HL-60/S4 treated with retinoic acid at 250 ng/mL for 4 days and 3 days (cell line): ENCODE data around the gene WIPF1.
"Not testable (repeated sequence)": the region's sequence is repeated elsewhere in the genome, so short reads cannot be mapped to it uniquely, and the experiment has no call there.

Source experiments
- in situ Hi-C: fragments of 300-500 bp; cut with MboI; formaldehyde crosslinking; loops from 2 replicates; pipeline ENCODE4 v1.7.0; 2022; ENCODE audit warnings: low sequenced_read_pairs

Gene WIPF1

DNA sequence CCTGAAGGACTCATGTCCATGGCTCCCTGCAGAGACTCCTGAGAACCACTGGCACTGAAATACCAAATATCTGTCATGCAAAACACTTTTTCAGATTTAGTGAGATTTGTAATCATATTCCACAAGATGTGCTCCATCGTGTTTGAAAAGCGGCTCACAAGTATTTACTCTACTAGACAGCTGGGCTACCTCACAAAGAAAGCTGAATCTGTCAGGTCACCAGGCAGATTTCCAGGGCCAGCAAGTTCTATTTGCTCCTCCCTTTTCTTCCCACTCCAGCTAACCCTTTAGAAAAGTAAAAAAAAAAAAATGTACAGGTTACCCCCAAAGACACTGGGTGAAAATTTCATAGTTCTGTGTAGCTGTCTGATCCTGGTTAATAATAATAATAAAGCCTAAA is 22.9 kb downstream of the WIPF1 start:
- in situ Hi-C loops: no loop called here

DNA sequence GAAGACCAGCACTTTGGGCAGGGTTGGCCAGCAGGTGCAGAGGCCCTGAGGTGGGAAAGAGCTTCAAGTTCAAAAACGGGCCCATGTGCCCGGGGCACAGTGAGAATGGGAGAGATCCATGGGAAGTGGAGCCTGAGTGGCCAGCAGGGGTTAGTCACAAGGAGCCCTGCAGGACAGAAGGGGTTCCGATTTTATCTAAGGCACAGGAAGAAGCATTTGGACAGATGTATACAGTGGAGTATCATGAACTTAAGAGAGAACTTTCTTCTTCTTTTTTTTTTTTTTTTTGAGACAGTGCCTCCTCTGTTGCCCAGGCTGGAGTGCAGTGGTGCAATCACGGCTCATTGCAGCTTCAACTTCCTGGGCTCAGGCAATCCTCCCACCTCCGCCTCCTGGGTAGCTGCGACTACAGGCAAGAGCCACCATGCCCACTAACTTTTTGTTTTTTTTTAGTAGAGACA is 24.0 kb downstream of the WIPF1 start:
- in situ Hi-C loops: no loop called here

GRCh38 chr2:174572556-174572955 is 25.0 kb downstream of the WIPF1 start:
- in situ Hi-C loops: no loop called here

- in situ Hi-C loops: no loop called here
Measured at GRCh38 chr2:174571669-174572323, 25.8 kb downstream of the WIPF1 start.

- in situ Hi-C loops: no loop called here
Measured at GRCh38 chr2:174570318-174570958, 27.2 kb downstream of the WIPF1 start.

- in situ Hi-C loops: no loop called here
Measured at GRCh38 chr2:174569678-174570077, 27.9 kb downstream of the WIPF1 start.

DNA sequence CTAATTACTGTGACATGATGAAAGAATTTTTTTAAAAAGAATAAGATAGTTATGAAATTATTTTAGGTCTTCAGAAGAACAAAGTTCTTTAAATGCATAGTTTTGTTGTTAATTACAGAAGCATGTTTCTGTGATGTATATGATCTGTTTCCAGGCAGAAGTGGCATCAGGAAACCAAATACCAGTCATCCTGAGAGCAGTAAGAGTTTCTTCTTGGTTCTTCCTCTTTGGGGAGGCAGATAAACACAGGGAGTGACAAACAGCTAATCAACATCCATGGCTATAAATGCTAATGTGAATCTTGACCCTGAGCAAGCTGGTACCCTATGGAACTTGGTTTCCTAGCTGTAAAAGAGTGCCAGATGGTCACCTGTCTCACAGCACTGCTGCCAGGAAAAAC is 29.2 kb downstream of the WIPF1 start:
- in situ Hi-C loops: no loop called here

- in situ Hi-C loops: no loop called here
Measured at GRCh38 chr2:174566871-174567270, 30.7 kb downstream of the WIPF1 start.

GRCh38 chr2:174563530-174564282 is 33.9 kb downstream of the WIPF1 start:
- in situ Hi-C loops: no loop called here

DNA sequence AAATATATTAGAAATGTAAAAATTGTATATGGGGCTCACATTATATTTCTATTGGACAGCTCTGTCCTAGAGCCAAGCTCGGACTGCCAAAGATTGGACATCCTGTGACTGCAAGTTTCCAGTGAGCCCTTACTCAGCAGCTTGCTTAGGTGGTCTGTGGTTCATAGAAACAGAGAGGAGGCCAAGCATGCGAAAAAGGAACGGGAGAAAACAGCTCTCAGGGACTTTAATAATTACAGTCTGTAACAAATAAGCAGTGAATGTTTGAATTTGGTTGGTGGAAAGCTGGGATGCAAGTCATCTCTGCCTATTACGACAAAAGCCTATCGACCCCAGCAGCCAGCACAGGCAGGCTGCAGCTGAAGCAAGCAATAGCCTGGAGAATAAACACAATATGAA is 35.6 kb downstream of the WIPF1 start:
- in situ Hi-C loops: no loop called here

GRCh38 chr2:174561283-174561971 is 36.2 kb downstream of the WIPF1 start:
- in situ Hi-C loops: no loop called here

- in situ Hi-C loops: no loop called here
Measured at GRCh38 chr2:174560737-174561136, 36.9 kb downstream of the WIPF1 start.

DNA sequence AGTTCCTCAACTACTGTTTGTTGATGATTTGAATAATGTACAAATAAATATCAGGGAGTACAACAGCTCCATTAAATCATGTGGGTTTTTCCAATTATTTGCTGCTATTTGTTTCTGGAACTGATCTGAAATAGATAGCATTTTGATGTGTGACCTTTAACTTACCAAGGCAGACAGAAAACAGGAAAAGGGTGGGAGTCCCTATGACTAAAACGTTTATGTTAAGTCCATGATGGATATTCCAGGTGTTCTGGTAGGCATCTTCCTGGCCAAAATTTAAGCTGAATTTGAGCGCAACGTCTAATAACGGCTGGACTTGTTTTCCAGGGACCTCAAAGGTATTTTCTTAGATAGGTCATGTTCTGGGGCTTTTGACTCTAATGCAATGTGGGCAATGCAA is 41.6 kb downstream of the WIPF1 start:
- in situ Hi-C loops: no loop called here

DNA sequence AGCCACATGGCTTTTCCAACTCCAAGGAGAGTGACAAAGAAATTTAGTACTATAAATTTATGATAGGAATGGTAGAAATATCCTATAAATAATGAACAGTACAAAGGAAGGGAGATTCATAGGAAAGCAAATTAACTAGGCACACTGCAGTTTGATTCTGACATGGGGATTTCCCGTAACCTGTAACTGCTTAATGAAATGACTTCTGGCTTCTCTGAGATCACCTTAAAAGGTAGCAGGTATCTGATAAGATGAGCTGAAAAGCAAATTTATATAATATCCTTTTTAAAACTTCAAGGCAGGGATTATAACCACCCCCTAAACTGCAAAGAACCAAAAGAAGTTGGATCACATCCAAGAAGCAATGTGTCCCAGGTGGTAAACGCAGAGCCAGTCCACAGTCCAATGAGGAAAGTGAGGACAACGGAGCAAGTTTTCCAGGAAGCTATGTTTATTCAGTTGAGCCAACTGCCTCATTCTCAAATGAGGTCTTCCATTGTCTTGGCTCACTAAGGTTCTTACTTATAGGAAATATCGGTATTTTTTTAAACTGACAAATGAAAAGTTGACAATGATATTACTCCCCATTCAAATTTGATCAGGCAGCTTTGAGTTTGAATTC is 43.0 kb downstream of the WIPF1 start:
- in situ Hi-C loops: no loop called here

DNA sequence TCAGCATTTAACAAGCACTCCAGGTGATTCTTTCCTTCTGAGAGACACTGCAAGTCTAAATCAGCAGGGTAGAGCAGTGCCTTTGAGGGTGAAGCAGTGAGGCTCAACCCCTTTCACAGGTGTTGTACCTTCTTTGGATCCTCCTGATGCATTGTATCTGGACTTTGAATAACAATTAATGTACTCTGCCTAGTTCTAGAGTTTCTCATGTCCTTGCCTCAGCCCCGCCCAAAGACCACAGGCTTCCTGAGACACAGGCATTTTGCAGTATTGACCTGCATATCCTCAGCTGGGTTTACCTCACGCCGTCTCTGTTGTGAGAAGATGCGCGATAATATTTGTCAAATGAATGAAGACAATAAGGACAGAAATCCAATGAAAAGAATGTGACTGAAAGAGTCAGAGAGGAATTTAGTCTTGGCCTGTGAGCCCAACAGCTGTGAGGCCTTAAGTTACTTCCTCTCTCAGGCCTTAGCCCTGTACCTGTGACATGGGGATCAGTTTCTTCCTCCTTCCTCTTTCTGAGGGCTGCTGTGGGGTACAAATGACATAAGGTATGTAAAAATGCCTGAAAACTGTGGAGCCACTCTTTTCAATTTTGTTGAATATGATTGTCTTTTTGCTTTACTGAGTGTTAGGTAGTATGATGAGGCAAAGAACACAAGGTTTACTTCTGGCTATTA is 43.7 kb downstream of the WIPF1 start:
- in situ Hi-C loops: no loop called here

DNA sequence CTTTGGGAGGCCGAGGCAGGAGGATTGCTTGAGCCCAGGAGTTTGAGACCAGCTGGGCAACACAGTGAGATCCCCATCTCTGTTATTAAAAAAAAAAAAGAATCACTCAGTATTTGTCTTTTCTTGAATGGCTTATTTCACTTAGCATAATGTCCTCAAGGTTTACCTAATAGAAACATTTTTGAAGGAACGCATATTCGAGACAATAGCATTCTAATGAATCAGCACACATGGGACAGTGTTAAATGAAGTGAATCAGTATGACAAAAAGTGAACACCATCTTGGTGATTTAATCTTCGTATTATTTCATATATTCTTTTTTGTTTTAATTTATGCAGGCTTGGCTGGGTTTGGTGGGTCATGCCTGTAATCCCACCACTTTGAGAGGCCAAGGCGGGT is 44.7 kb downstream of the WIPF1 start:
- in situ Hi-C loops: no loop called here

- in situ Hi-C loops: no loop called here
Measured at GRCh38 chr2:174551697-174552096, 45.9 kb downstream of the WIPF1 start.

GRCh38 chr2:174548646-174549045 is 49.0 kb downstream of the WIPF1 start:
- in situ Hi-C loops: not testable (repeated sequence)

- in situ Hi-C loops: not testable (repeated sequence)
Measured at GRCh38 chr2:174548021-174548420, 49.6 kb downstream of the WIPF1 start.
